Activated naive CD8-positive, alpha-beta T cell (primary cell): ENCODE measurements around the gene YBX2.

Experiments
- H3K27ac Mint-ChIP-seq: one replicate; pipeline ENCODE4 v1.8.0; 2021; ENCODE audit warnings: mixed read lengths
- H3K27me3 Mint-ChIP-seq: one replicate; pipeline ENCODE4 v1.8.0; 2021; ENCODE audit warnings: mixed read lengths
- H3K36me3 Mint-ChIP-seq: one replicate; pipeline ENCODE4 v1.8.0; 2021; ENCODE audit warnings: mixed read lengths
- H3K4me1 Mint-ChIP-seq: one replicate; pipeline ENCODE4 v1.8.0; 2021; ENCODE audit warnings: low read depth, mixed read lengths
- H3K4me3 Mint-ChIP-seq: one replicate; pipeline ENCODE4 v1.8.0; 2021; ENCODE audit warnings: mild to moderate bottlenecking, mixed read lengths
- H3K9me3 Mint-ChIP-seq: one replicate; pipeline ENCODE4 v1.8.0; 2021; ENCODE audit warnings: low read depth, mixed read lengths

Gene YBX2

GRCh38 chr17:7280519-7281073 lies 13.8 kb downstream of the YBX2 start:
- Mint-ChIP-seq H3K27me3 (peaks cover 7% of the 10 kb centered on the region), H3K4me3 (peak overlapping the region; percentile 81), H3K9me3 (no peaks in the 10 kb centered on the region), H3K27ac (peak overlapping the region; percentile 80), H3K36me3 (no peaks in the 10 kb centered on the region), H3K4me1 (peaks cover 10% of the 10 kb centered on the region)

GRCh38 chr17:7279448-7279847 lies 15.0 kb downstream of the YBX2 start:
- Mint-ChIP-seq H3K27me3 (peaks cover 7% of the 10 kb centered on the region), H3K27ac (no peak overlapping the region), H3K36me3 (no peaks in the 10 kb centered on the region), H3K4me3 (no peak overlapping the region), H3K9me3 (no peaks in the 10 kb centered on the region), H3K4me1 (peaks cover 10% of the 10 kb centered on the region)

DNA sequence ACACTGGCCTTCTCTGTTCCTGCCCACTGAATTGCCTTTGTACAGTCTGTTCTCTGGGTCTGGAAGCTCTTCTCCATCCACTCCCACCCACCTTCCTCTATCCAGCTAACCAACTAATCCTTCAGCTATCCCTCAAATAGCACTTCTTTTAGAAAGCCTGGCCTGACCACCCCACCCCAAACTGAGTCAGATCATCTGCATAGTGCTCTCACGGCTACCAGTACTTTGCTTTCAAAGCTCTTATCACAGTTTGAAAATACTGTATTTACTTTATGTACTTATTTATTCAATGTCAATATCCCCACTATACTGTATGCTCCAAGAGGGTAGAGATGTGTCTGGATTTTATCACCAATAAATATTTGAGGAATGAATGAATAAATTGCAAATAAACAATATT lies 27.7 kb downstream of the YBX2 start:
- peaks cover 18% of the 10 kb centered on the region for H3K4me1 Mint-ChIP-seq

DNA sequence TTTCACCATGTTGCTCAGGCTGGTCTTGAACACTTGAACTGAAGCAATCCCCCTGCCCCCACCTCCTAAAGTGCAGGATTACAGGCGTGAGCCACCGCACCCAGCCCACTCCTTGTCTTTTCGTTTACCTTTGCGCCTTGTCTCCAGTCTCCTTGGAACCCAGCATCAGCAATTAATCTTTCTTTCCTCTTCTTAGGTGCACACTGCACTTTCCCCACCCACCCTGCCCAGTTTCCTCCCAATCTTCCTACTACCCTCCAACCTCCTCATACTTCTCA lies 30.7 kb downstream of the YBX2 start:
- Mint-ChIP-seq H3K4me3 (peak overlapping the region; percentile 78), H3K36me3 (no peaks in the 10 kb centered on the region), H3K27me3 (no peaks in the 10 kb centered on the region), H3K27ac (peak overlapping the region; percentile 41), H3K9me3 (no peaks in the 10 kb centered on the region), H3K4me1 (peaks cover 32% of the 10 kb centered on the region)

More for the DNA sequence above, 27.7 kb downstream of the YBX2 start:
- Mint-ChIP-seq H3K27ac (no peak overlapping the region), H3K9me3 (no peaks in the 10 kb centered on the region), H3K36me3 (no peaks in the 10 kb centered on the region), H3K27me3 (no peaks in the 10 kb centered on the region), H3K4me3 (no peak overlapping the region)

- Mint-ChIP-seq H3K4me3 (peak overlapping the region; percentile 78), H3K27me3 (no peaks in the 10 kb centered on the region), H3K4me1 (peaks cover 32% of the 10 kb centered on the region), H3K27ac (peak overlapping the region; percentile 54), H3K9me3 (no peaks in the 10 kb centered on the region), H3K36me3 (no peaks in the 10 kb centered on the region)
Observed at GRCh38 chr17:7262935-7263800, 31.3 kb downstream of the YBX2 start.

- no peaks in the 10 kb centered on the region for H3K27me3 Mint-ChIP-seq
- H3K36me3 Mint-ChIP-seq: no peaks in the 10 kb centered on the region
- no peaks in the 10 kb centered on the region for H3K9me3 Mint-ChIP-seq
- peak within 1 kb of the TSS; percentile 78 for H3K4me3 Mint-ChIP-seq
- H3K27ac Mint-ChIP-seq: peak within 1 kb of the TSS; percentile 81
- H3K4me1 Mint-ChIP-seq: peaks cover 32% of the 10 kb centered on the region
Observed at GRCh38 chr17:7262192-7262934, 32.1 kb downstream of the YBX2 start, which contains the start of gene CLDN7. CLDN7 (minus strand) TSS chr17:7262478; CDS start chr17:7262043, 435 bp downstream.

- Mint-ChIP-seq H3K4me3 (peak overlapping the region; percentile 74), H3K27me3 (no peaks in the 10 kb centered on the region), H3K4me1 (peaks cover 32% of the 10 kb centered on the region), H3K9me3 (no peaks in the 10 kb centered on the region), H3K36me3 (peaks cover 2% of the 10 kb centered on the region), H3K27ac (peak overlapping the region; percentile 81)
Observed at GRCh38 chr17:7261379-7262191, 32.9 kb downstream of the YBX2 start.

DNA sequence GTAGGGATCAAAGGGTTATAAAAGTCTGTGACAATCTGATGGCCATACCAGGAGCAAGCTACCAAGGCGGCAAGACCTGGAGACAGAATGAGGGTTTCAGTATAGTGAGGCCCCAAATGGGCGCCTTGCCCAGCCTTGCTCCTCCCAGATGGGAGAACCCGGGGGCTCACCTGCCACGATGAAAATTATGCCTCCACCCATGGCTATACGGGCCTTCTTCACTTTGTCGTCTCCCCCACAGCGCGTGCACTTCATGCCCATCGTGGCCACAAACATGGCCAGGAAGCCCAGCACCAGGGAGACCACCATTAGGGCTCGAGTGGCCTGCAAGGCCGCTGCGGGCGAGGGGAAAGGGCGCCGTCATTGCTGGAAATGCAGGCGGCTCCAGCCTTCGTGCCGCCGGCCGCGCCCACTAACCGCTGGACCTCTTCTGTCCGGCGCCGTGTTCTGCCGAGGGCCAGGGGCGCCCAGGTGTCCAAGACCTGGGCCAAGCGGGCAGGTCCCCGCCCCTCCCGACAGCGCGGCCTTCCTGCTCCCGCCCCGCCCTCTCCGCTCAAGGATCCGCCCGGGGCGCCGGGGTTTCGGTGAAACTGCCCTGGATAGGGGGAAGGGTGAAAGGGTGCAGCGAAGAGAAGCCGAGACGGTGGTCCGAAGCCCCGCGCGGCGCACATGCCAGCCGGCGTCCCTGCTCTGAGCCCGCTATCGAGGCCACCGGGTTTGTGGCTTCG lies 33.6 kb downstream of the YBX2 start:
- peak overlapping the region; percentile 68 for H3K4me3 Mint-ChIP-seq
- no peaks in the 10 kb centered on the region for H3K27me3 Mint-ChIP-seq
- H3K36me3 Mint-ChIP-seq: peaks cover 2% of the 10 kb centered on the region
- H3K9me3 Mint-ChIP-seq: no peaks in the 10 kb centered on the region
- H3K4me1 Mint-ChIP-seq: peaks cover 32% of the 10 kb centered on the region
- no peak overlapping the region for H3K27ac Mint-ChIP-seq

- peaks cover 2% of the 10 kb centered on the region for H3K36me3 Mint-ChIP-seq
- H3K9me3 Mint-ChIP-seq: no peaks in the 10 kb centered on the region
- H3K4me1 Mint-ChIP-seq: peaks cover 32% of the 10 kb centered on the region
- no peak overlapping the region for H3K27ac Mint-ChIP-seq
- H3K4me3 Mint-ChIP-seq: peak overlapping the region; percentile 68
- no peaks in the 10 kb centered on the region for H3K27me3 Mint-ChIP-seq
Observed at GRCh38 chr17:7260151-7260550, 34.3 kb downstream of the YBX2 start.

GRCh38 chr17:7259555-7259889 lies 34.9 kb downstream of the YBX2 start:
- Mint-ChIP-seq H3K36me3 (peaks cover 2% of the 10 kb centered on the region), H3K4me3 (no peak overlapping the region), H3K27me3 (no peaks in the 10 kb centered on the region), H3K9me3 (no peaks in the 10 kb centered on the region), H3K4me1 (peaks cover 32% of the 10 kb centered on the region), H3K27ac (no peak overlapping the region)

GRCh38 chr17:7258731-7259554 lies 35.5 kb downstream of the YBX2 start:
- Mint-ChIP-seq H3K4me1 (peaks cover 33% of the 10 kb centered on the region), H3K9me3 (no peaks in the 10 kb centered on the region), H3K36me3 (peaks cover 2% of the 10 kb centered on the region), H3K27ac (peak overlapping the region; percentile 34), H3K4me3 (no peak overlapping the region), H3K27me3 (no peaks in the 10 kb centered on the region)

GRCh38 chr17:7256766-7257456 lies 37.5 kb downstream of the YBX2 start:
- H3K27me3 Mint-ChIP-seq: no peaks in the 10 kb centered on the region
- H3K9me3 Mint-ChIP-seq: no peaks in the 10 kb centered on the region
- peaks cover 32% of the 10 kb centered on the region for H3K4me1 Mint-ChIP-seq
- no peak overlapping the region for H3K4me3 Mint-ChIP-seq
- peak overlapping the region; percentile 79 for H3K27ac Mint-ChIP-seq
- peaks cover 9% of the 10 kb centered on the region for H3K36me3 Mint-ChIP-seq

DNA sequence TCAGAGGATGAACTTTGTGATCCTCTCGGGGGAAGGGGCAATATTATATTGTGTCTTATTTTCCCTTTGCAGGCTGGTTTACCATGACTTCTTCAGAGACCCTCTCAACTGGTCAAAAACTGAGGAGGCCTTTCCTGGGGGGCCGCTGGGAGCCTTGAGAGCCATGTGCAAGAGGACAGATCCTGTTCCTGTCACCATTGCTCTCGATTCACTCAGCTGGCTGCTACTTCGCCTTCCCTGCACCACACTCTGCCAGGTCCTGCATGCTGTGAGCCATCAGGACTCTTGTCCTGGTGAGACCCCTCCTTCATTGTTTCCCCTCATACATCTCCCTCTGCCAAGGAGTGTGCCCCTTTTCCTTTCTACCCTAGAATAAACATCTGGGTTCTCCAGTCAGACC lies 39.9 kb downstream of the YBX2 start:
- peaks cover 29% of the 10 kb centered on the region for H3K4me1 Mint-ChIP-seq
- H3K36me3 Mint-ChIP-seq: peaks cover 9% of the 10 kb centered on the region
- peak overlapping the region; percentile 54 for H3K4me3 Mint-ChIP-seq

More for the DNA sequence above, 39.9 kb downstream of the YBX2 start:
- H3K27ac Mint-ChIP-seq: peak overlapping the region; percentile 37
- H3K9me3 Mint-ChIP-seq: no peaks in the 10 kb centered on the region
- H3K27me3 Mint-ChIP-seq: no peaks in the 10 kb centered on the region
